ENCODE measurements around the gene FATE1. TPM values are rescaled to one million over a fixed set of nuclear protein-coding genes. Genes with fewer than 3 reads are reported as not detected.
"Not testable (repeated sequence)": the region's sequence is repeated elsewhere in the genome, so short reads cannot be mapped to it uniquely, and the experiment has no call there.

FATE1 gene
- total and polyA plus RNA-seq, 2 donors, result 5.0 to 5.5 TPM

- Histone ChIP-seq H3K27ac (ENCODE audit: low read depth in 1 of 2, low read length in 1 of 2) (no peak overlapping the region), H3K4me3 (ENCODE audit: low read length in 2 of 2) (no peak overlapping the region), H3K9me3 (ENCODE audit: control insufficient read depth in 2 of 2, insufficient read depth in 1 of 2, low read length in 1 of 2) (no peaks in the 10 kb centered on the region), H3K36me3 (ENCODE audit: control insufficient read depth in 2 of 2, insufficient read depth in 2 of 2, low read length in 1 of 2) (no peaks in the 10 kb centered on the region), H3K27me3 (ENCODE audit: control insufficient read depth in 2 of 2, insufficient read depth in 1 of 2, low read length in 1 of 2) (peaks cover 8 to 18% of the 10 kb centered on the region in 2 donors), H3K4me1 (ENCODE audit: control insufficient read depth in 2 of 2, insufficient read depth in 2 of 2, low read length in 2 of 2) (no peaks in the 10 kb centered on the region)
- 73% methylated on average over 12 of the region's 12 CpGs for WGBS
- DNase-seq (ENCODE audit: low read depth in 6 of 9, low spot score in 9 of 9), result no peak
These were observed 21.7 kb upstream of the FATE1 start for GRCh38 chrX:151694121-151694520.

- H3K4me1 ChIP-seq (ENCODE audit: control insufficient read depth in 2 of 2, insufficient read depth in 2 of 2, low read length in 2 of 2), result no peaks in the 10 kb centered on the region
- whole genome bisulfite sequencing, result 8% methylated on average over 83 of the region's 100 CpGs
- no peaks in the 10 kb centered on the region for H3K36me3 ChIP-seq (ENCODE audit: control insufficient read depth in 2 of 2, insufficient read depth in 2 of 2, low read length in 1 of 2)
- H3K4me3 ChIP-seq (ENCODE audit: low read length in 2 of 2), result no peak within 1 kb of the TSS
- no peak within 1 kb of the TSS for H3K27ac ChIP-seq (ENCODE audit: low read depth in 1 of 2, low read length in 1 of 2)
- H3K27me3 ChIP-seq (ENCODE audit: control insufficient read depth in 2 of 2, insufficient read depth in 1 of 2, low read length in 1 of 2), result peaks cover 8 to 18% of the 10 kb centered on the region in 2 donors
- H3K9me3 ChIP-seq (ENCODE audit: control insufficient read depth in 2 of 2, insufficient read depth in 1 of 2, low read length in 1 of 2), result no peaks in the 10 kb centered on the region
- no peak for DNase-seq (ENCODE audit: low read depth in 6 of 9, low spot score in 9 of 9)
These were observed 20.9 kb upstream of the FATE1 start, which contains the start of gene PRRG3 for GRCh38 chrX:151694661-151695582. Gene PRRG3, plus strand, starts transcription at chrX:151695458. Its CDS starts 3,357 bp downstream, at chrX:151698815.

DNA sequence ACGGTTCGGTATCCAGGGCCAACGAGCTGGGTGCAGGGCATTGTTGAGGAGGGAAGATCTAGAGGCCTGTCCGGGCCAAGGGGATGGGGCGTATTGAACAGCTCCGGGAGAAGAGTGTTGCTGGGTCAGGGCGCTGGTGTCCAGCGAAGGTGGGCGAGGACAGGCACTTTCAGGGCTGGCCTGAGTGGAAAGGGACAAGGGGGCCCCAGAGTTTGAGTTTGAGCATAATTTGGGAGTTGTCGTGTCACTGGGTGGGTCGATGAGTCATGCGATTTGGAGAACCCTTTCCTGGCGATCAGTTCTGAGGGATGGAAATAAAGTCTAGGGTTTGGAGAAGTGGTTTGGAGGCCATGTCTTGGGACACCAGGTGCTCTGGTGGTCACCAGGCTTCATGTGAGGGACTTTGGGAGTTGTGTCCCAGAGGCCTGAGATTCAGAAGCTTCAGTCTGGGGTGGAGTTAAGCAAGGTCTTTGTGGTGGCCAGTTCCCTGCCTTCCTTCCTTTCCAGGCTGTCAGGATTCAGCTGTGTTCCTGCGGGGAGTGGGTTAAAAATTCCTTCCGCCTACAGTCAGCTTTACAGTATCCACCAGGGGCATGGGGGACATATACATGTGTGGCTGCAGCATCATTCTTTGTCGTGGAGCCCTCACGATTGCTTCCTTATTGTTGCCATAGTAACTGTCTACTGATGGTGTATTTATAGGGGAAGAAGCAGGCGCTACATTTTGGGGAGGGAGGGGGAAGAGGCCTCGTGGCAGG is 20.1 kb upstream of the FATE1 start:
- DNase-seq (ENCODE audit: low read depth in 6 of 9, low spot score in 9 of 9), result no peak
- Histone ChIP-seq H3K36me3 (ENCODE audit: control insufficient read depth in 2 of 2, insufficient read depth in 2 of 2, low read length in 1 of 2) (no peaks in the 10 kb centered on the region), H3K4me1 (ENCODE audit: control insufficient read depth in 2 of 2, insufficient read depth in 2 of 2, low read length in 2 of 2) (no peaks in the 10 kb centered on the region), H3K9me3 (ENCODE audit: control insufficient read depth in 2 of 2, insufficient read depth in 1 of 2, low read length in 1 of 2) (no peaks in the 10 kb centered on the region), H3K27me3 (ENCODE audit: control insufficient read depth in 2 of 2, insufficient read depth in 1 of 2, low read length in 1 of 2) (peaks cover 8 to 18% of the 10 kb centered on the region in 2 donors), H3K27ac (ENCODE audit: low read depth in 1 of 2, low read length in 1 of 2) (no peak overlapping the region), H3K4me3 (ENCODE audit: low read length in 2 of 2) (no peak overlapping the region)
- WGBS, result 17% methylated on average over 19 of the region's 19 CpGs

- not testable (repeated sequence) for H3K4me3 ChIP-seq (ENCODE audit: low read length in 2 of 2); DNase-seq (ENCODE audit: low read depth in 6 of 9, low spot score in 9 of 9); H3K27ac ChIP-seq (ENCODE audit: low read depth in 1 of 2, low read length in 1 of 2); H3K36me3 ChIP-seq (ENCODE audit: control insufficient read depth in 2 of 2, insufficient read depth in 2 of 2, low read length in 1 of 2); H3K9me3 ChIP-seq (ENCODE audit: control insufficient read depth in 2 of 2, insufficient read depth in 1 of 2, low read length in 1 of 2); H3K4me1 ChIP-seq (ENCODE audit: control insufficient read depth in 2 of 2, insufficient read depth in 2 of 2, low read length in 2 of 2)
- WGBS, result 98% methylated on average over 8 of the region's 8 CpGs
- peaks cover 8 to 18% of the 10 kb centered on the region in 2 donors for H3K27me3 ChIP-seq (ENCODE audit: control insufficient read depth in 2 of 2, insufficient read depth in 1 of 2, low read length in 1 of 2)
These were observed 18.8 kb upstream of the FATE1 start for GRCh38 chrX:151697082-151697481.

DNA sequence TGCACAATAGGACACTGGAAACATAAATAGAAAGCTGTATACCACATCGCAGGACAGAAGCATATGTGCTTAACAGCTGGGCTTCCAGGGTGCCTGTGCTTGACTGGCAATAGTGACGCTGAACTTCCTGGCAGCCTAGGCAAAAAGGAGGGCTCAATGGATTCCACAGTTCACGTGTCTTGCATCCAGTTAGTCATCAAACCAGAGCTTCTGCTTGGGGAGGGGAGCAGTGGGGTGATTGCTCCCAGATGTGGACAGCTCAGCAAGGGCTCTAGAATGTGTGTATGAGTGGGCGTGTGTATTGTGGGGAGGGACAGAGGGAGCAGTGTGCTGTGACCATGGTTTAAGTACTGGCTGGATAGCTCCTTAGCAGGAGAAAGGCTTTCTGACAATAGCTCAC is 18.3 kb upstream of the FATE1 start:
- 86% methylated on average over 4 of the region's 4 CpGs for WGBS
- Histone ChIP-seq H3K36me3 (ENCODE audit: control insufficient read depth in 2 of 2, insufficient read depth in 2 of 2, low read length in 1 of 2) (no peaks in the 10 kb centered on the region), H3K27ac (ENCODE audit: low read depth in 1 of 2, low read length in 1 of 2) (no peak overlapping the region), H3K9me3 (ENCODE audit: control insufficient read depth in 2 of 2, insufficient read depth in 1 of 2, low read length in 1 of 2) (no peaks in the 10 kb centered on the region), H3K4me1 (ENCODE audit: control insufficient read depth in 2 of 2, insufficient read depth in 2 of 2, low read length in 2 of 2) (no peaks in the 10 kb centered on the region), H3K4me3 (ENCODE audit: low read length in 2 of 2) (no peak overlapping the region), H3K27me3 (ENCODE audit: control insufficient read depth in 2 of 2, insufficient read depth in 1 of 2, low read length in 1 of 2) (peaks cover 8 to 18% of the 10 kb centered on the region in 2 donors)
- no peak for DNase-seq (ENCODE audit: low read depth in 6 of 9, low spot score in 9 of 9)

DNA sequence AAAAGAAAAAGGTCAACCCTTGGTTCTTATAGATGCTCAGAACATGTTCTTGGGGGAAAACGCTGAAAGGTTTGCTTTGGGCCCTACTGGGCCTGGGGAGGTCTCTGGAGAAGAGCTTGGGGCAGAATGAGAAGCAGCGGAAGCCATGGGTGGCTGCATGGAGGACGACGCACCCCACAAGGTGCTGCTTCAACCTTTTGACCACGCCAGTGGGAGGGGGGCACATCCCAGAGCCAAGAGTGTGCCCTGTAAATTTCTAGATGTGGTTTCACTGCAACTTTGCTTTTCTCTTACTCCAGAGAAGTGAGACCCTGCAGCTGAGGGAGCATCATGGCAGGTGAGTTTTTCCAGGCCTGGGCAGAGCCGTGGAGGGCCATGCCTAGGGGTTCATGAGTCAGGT is 17.4 kb upstream of the FATE1 start:
- H3K36me3 ChIP-seq (ENCODE audit: control insufficient read depth in 2 of 2, insufficient read depth in 2 of 2, low read length in 1 of 2), result no peaks in the 10 kb centered on the region
- 92% methylated on average over 6 of the region's 6 CpGs for WGBS
- H3K9me3 ChIP-seq (ENCODE audit: control insufficient read depth in 2 of 2, insufficient read depth in 1 of 2, low read length in 1 of 2), result no peaks in the 10 kb centered on the region
- no peak overlapping the region for H3K27ac ChIP-seq (ENCODE audit: low read depth in 1 of 2, low read length in 1 of 2)
- no peaks in the 10 kb centered on the region for H3K4me1 ChIP-seq (ENCODE audit: control insufficient read depth in 2 of 2, insufficient read depth in 2 of 2, low read length in 2 of 2)
- DNase-seq (ENCODE audit: low read depth in 6 of 9, low spot score in 9 of 9), result no peak
- peaks cover 8 to 18% of the 10 kb centered on the region in 2 donors for H3K27me3 ChIP-seq (ENCODE audit: control insufficient read depth in 2 of 2, insufficient read depth in 1 of 2, low read length in 1 of 2)
- H3K4me3 ChIP-seq (ENCODE audit: low read length in 2 of 2), result no peak overlapping the region

GRCh38 chrX:151699746-151700145 is 16.1 kb upstream of the FATE1 start:
- WGBS, result 97% methylated on average over 9 of the region's 9 CpGs
- no peak for DNase-seq (ENCODE audit: low read depth in 6 of 9, low spot score in 9 of 9)

GRCh38 chrX:151700581-151700980 is 15.3 kb upstream of the FATE1 start:
- Histone ChIP-seq H3K4me1 (ENCODE audit: control insufficient read depth in 2 of 2, insufficient read depth in 2 of 2, low read length in 2 of 2) (no peaks in the 10 kb centered on the region), H3K9me3 (ENCODE audit: control insufficient read depth in 2 of 2, insufficient read depth in 1 of 2, low read length in 1 of 2) (no peaks in the 10 kb centered on the region), H3K4me3 (ENCODE audit: low read length in 2 of 2) (no peak overlapping the region), H3K27me3 (ENCODE audit: control insufficient read depth in 2 of 2, insufficient read depth in 1 of 2, low read length in 1 of 2) (peaks cover 0 to 5% of the 10 kb centered on the region in 2 donors), H3K27ac (ENCODE audit: low read depth in 1 of 2, low read length in 1 of 2) (no peak overlapping the region), H3K36me3 (ENCODE audit: control insufficient read depth in 2 of 2, insufficient read depth in 2 of 2, low read length in 1 of 2) (no peaks in the 10 kb centered on the region)
- no peak for DNase-seq (ENCODE audit: low read depth in 6 of 9, low spot score in 9 of 9)
- WGBS, result 96% methylated on average over 16 of the region's 16 CpGs

More at GRCh38 chrX:151699746-151700145, 16.1 kb upstream of the FATE1 start:
- Histone ChIP-seq H3K36me3 (ENCODE audit: control insufficient read depth in 2 of 2, insufficient read depth in 2 of 2, low read length in 1 of 2) (no peaks in the 10 kb centered on the region), H3K27ac (ENCODE audit: low read depth in 1 of 2, low read length in 1 of 2) (no peak overlapping the region), H3K4me3 (ENCODE audit: low read length in 2 of 2) (no peak overlapping the region), H3K4me1 (ENCODE audit: control insufficient read depth in 2 of 2, insufficient read depth in 2 of 2, low read length in 2 of 2) (no peaks in the 10 kb centered on the region), H3K27me3 (ENCODE audit: control insufficient read depth in 2 of 2, insufficient read depth in 1 of 2, low read length in 1 of 2) (peaks cover 3 to 9% of the 10 kb centered on the region in 2 donors), H3K9me3 (ENCODE audit: control insufficient read depth in 2 of 2, insufficient read depth in 1 of 2, low read length in 1 of 2) (no peaks in the 10 kb centered on the region)

- Histone ChIP-seq H3K4me3 (ENCODE audit: low read length in 2 of 2) (no peak overlapping the region), H3K36me3 (ENCODE audit: control insufficient read depth in 2 of 2, insufficient read depth in 2 of 2, low read length in 1 of 2) (no peaks in the 10 kb centered on the region), H3K27ac (ENCODE audit: low read depth in 1 of 2, low read length in 1 of 2) (no peak overlapping the region), H3K27me3 (ENCODE audit: control insufficient read depth in 2 of 2, insufficient read depth in 1 of 2, low read length in 1 of 2) (peaks cover 0 to 4% of the 10 kb centered on the region in 2 donors), H3K9me3 (ENCODE audit: control insufficient read depth in 2 of 2, insufficient read depth in 1 of 2, low read length in 1 of 2) (no peaks in the 10 kb centered on the region), H3K4me1 (ENCODE audit: control insufficient read depth in 2 of 2, insufficient read depth in 2 of 2, low read length in 2 of 2) (no peaks in the 10 kb centered on the region)
- WGBS, result 98% methylated on average over 4 of the region's 4 CpGs
- DNase-seq (ENCODE audit: low read depth in 6 of 9, low spot score in 9 of 9), result no peak
These were observed 14.8 kb upstream of the FATE1 start for GRCh38 chrX:151701071-151701470.
